Measurements from ENCODE around the gene ZNF98.

ZNF98 gene

GRCh38 chr19:22421797-22422196 lies 349 bp downstream of the ZNF98 start:
- no peak for TF ChIP-seq CTCF (IDR thresholded peaks at IDR 0.05; ENCODE audit: low read depth, low read length, missing control alignments)
- in situ Hi-C loops (cut with HindIII; ENCODE audit: low sequenced_read_pairs), result no loop called here
- no peak for DNase-seq (ENCODE audit: low read depth)
- no peak overlapping the region for H3K4me3 ChIP-seq (ENCODE audit: low read depth, low read length)

GRCh38 chr19:22354665-22355064 lies 67.5 kb downstream of the ZNF98 start:
- TF ChIP-seq CTCF (IDR thresholded peaks at IDR 0.05; ENCODE audit: low read depth, low read length, missing control alignments), result no peak
- H3K4me3 ChIP-seq (ENCODE audit: low read depth, low read length), result no peak overlapping the region
- in situ Hi-C loops (cut with HindIII; ENCODE audit: low sequenced_read_pairs), result no loop called here
- DNase-seq (ENCODE audit: low read depth), result no peak

Measured in astrocyte of the cerebellum (primary cell).